ENCODE measurements around the gene ATXN2.
A peak's percentile ranks its signal among the peaks of the same experiment; 100 is the strongest.

ATXN2 gene

DNA sequence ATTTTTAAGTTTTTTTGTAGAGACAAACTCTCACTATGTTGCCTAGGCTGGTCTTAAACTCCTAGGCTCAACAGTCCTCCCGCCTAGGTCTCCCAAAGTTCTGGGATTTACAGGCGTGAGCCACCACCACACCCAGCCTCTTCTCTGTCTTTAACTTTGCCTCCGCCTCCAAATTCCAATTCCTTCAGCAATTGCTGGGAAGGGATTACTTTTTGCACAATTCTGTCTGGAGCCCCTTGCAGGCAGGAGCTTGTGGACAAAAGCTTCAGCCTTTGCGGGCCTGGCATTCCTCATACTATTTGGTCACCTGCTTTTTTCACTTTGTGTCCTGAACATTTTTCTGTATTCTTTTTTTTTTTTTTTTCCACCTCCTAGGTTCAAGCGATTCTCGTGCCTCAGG lies 167.3 kb downstream of the ATXN2 start:
- DNase-seq, result no peak

DNA sequence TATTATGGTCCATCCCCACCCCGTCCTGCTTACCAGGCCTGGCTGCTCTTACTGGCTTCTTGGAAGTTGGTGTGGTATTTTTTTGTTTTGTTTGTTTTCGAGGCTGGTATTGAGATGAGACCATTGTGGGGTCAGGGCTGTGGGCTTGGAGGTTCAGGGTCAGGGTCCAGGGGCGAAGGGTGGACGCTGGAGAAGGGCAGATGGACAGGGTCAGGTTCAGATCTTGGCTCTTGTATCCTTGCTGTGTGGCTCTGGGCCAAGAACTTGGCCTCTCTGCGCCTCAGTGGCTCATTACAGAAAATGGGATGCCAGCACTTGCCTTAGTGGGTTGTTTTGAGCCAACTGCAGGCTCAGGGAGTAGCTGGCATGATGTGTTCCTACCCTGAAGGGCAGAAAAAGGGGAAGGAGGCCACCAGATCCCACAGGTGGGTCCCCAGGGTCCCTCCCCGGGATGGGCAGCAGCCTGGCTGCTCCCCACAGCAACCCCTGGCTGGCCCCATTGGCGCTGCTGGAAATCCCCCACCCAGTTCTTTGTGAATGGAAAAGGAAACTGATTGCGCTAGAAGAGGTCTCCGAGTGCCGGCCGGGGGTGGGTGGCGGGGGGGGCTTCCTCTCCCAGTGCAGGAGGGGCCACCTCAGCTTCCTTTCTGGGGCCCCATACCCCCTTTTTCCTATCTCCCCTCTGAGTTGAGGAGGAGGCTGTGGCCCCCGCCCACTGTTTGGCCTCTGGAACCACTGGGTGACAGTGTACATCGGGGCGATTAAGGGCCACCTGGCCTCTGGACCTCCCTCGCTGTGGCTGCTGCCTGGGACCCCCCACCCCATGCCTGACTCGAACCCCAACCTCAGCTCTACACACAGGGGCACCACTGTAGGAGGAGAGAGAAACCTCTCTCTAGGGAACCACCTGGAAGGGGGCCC lies 168.4 kb downstream of the ATXN2 start:
- DNase-seq, result no peak

DNA sequence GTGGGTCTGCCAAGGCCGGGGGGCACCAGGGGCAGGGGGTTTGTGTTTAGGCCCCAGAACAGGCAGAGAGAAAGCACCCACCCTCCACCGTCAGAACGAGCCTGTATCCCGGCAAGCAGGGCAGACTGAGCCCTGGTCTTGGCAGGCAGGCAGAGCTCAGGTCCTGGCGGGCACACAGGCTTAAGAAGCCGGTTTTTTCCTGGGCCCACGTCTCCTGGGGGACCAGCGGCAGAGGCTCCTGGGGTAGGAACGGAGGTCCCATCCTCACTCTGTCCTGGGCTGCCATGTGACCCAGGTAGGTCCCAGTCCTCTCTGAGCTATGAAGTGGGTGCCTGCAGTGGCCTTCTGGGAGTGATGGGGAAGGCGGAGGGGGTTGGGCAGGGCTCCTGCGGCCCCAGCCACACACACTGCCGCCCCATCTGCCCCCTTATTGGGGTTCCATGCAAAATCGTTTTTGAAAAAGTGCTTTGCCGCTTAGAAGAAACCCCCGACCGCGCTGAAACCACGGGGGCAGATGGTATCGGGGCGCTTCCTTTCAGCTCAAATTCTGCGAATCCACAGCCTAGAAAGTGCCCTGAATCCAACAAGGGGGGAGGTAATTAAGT lies 169.2 kb downstream of the ATXN2 start:
- no peak for DNase-seq

DNA sequence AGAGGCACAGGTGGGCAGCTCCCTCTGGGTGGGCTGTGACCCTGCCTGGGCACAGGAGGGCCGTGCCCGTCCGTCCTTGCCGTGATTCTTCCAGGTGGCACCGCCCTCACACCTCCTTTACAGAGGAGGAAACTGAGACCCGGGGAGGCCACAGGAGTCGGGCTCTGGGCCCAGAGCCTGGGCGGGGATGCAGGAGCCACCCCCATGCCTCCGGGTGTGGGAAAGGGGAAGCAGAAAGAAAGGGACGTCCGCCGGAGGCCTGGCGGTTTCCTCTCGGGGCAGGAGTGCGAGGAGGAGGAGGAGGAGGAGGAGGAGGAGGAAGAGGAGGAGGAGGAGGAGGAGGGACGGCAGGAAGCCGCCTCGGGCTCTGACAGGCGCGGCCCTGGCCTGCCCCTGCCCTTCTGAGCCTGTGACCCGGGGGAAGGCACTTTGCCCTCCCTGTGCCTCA lies 170.4 kb downstream of the ATXN2 start:
- no peak for DNase-seq

DNA sequence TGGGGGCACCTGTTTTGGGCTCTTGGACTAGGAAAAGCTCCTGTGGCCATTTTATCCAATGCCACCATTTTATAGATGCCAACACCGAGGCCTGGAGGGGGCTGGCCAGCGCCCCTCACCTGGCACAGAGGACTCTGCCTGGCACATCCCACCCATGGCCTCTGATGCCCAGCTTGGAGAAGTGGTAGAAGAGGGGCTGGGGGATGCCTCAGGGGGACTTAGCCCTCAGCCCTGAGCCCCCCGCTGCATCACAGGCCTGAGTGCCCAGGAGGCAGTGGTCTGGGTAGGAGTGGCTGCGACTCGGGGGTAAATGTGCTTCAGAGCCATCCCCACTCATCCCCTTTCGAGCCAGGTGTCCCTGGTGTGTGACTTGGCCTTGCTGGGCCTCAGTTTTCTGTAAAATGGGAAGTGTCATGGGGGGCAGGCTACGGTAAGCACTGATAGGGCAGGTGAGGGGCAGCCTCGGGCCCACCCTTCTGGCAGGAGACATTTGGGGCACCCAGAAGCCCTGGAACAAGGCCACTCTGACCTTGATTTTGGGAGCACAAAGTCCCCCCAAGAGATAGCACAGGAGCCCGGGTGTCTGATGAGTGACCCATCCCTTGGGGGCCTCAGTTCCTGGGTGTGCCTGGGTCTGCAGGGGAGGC lies 170.9 kb downstream of the ATXN2 start:
- no peak for DNase-seq

DNA sequence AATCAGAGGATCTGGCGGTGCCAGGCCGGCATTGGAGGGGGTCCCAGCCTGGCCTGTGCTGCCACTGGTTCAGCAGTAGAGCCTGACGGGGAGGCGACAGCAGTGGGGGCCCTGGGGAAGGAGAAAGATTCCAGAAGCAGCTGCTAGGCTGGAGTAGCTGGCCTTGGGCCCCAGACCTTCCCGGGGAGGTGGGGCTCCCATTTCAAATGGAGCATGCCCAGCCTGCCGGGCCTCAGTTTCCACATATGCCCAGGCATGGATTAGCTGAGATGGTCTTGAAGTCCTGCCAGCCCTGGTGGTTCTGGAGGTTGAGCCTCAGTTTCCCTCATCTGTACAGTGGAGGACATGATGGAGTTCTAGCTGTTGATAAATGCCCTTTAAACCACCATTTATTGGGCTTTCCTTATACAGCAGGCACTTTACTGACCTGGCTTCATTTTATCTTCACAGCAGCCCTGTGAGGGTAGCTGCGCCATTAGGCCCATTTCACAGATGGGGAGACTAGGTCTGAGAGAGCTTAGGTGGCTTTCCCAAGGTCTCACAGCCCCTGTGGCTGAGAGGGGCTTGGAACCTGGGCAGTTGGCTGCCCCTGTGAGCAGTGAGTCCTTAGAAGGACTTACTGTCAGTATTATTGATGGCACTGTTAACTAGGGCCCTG lies 171.6 kb downstream of the ATXN2 start:
- DNase-seq, result no peak

DNA sequence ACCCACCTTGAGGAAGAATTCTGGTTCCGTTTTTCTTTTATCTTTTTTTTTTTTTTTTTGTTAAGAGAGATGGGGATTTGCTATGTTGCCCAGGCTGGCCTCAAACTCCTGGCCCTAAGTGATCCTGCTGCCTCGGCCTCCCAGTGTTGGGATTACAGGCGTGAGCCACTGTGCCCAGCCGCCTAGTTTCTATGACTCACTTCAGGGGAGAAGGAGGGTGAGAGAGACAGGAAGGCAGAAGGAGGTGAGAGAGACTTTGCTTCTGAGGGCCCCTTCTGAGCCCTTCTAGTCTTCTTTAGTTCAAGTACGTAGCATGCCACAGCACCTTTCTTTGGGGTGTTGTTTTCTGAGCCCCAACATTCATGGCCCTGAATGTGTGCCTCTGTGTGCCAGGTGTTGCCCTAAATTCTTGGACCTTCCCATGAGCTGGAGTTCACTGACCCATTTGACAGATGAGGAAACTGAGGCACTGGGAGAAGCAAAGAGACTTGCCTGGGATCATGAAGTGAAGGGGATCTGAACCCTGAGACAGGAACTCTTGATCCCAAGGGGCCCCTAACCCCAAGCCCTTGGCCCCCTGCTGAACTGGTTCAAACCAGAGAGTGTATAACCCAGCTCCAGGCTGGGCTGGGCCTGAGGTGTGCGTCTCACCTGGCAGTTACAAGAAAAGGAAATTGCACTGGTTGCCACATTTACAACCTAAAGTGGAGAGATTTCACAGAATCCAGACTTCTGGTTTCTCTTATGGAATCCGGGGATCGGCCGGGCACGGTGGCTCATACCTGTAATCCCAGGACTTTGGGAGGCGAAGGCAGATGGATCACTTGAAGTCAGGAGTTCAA lies 172.6 kb downstream of the ATXN2 start:
- no peak for DNase-seq

DNA sequence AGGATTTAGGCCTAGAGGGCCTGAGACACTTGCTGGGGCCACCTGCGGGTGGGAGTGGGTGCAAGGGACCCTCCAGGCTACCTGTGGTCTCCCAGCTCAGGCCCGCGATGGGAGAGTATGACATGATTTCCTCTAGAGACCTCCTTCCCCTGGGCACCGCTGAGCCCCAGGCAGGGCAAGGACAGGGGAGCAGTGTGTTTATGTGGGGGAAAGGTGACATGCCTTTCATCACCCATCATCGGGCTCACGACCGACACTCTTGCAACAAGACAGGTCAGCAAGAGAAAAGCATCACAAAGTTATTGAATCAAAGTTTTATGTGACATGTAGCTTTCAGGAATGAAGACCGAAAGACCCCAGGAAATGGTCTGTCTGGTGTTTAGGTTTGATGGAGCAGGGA lies 173.5 kb downstream of the ATXN2 start:
- no peak for DNase-seq

DNA sequence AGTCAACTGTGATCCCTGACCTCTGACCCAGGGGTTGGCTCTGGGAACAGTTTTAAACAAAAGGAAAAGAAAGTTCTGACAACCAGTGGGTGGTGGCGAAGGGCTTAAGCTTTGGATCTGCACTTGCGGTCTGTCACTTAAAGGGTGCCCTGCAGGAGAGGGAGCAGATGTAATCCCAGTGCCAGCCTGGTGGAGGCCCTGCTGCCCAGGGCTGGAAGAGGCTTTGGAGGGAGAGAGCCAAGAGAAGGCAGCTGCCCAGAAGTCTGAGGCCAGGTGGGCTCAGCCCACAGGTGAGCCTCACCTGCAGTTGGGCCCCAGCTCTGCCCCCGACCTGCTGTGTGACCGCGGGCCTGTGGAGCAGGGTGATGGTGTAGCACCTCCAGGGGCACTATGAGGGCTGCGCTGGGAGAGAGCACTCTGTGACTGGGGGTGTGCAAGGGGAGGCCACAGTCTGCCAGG lies 174.3 kb downstream of the ATXN2 start:
- no peak for DNase-seq

DNA sequence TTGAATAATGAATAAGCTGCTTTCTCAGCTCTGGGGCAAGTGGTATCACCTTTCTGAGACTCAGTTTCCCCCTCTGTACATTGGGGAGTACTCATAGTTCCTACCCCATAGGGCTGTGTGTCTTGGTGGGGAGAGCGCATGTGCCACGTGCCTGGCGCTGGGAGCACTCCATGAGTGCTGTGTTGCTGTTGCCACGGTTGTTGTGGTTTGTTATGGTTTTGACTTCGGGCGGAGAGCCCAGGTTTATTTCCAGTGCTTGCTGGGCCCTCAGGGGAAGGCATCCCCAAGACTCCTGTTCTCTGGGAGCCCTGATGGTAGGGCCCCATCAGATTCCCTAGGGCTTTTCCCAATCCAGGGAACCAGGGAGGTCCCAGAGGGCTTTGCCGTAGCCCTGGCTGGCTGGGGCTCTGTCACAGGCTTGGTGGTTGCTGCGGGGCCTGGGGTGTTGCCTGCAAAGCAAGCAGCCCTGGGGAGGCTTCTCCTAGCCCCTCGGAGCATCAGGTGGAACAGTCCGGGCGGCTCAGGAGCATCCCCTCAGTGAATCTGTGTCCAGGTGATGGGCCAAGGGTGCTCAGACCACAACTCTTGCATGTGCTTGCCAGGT lies 174.8 kb downstream of the ATXN2 start:
- DNase-seq, result no peak

DNA sequence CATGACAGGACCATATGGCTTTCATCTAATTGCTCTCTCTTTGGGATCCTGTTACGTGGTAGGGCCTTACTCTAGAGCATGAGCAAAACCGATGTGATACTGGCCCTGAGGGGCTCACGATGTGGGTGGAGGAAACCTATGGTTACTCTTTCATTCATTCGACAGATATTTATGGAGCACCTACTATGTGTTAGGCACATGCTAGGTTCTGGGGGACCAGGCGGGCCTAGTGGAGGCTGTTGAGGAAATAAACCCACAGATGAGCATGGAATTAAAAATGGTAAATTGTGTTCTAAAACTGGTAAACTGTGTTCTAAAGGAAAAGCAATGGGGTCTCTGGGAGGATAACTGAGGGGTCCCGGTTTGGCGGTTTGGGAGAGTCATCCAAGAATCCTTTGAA lies 178.6 kb downstream of the ATXN2 start:
- no peak for DNase-seq

DNA sequence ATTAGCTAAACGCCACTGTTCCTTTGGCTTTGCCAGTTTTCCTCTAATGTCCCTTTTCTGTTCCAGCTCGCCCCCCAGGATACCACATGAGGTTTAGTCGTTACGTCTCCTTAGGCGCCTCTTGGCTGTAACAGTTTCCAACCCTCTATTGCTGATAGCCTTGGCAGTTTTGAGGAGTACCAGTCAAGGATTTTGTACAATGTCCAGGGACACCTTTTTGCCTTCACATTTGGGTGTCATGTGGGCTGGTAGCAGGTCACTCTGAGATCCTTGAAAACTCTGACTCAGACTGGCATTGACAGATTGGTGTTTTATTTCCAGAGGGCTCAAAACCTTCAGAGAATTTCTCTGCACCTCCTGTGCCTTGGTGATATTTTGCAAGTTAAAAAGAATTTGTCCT lies 179.3 kb downstream of the ATXN2 start:
- DNase-seq, result no peak

DNA sequence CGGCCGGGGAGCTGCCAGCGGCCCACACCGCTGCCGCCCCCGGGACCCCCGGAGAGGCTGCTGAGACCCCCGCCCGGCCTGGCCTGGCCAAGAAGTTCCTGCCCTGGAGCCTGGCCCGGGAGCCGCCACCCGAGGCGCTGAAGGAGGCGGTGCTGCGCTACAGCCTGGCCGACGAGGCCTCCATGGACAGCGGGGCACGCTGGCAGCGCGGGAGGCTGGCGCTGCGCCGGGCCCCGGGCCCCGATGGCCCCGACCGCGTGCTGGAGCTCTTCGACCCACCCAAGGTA lies 180.6 kb downstream of the ATXN2 start:
- DNase-seq, result no peak

DNA sequence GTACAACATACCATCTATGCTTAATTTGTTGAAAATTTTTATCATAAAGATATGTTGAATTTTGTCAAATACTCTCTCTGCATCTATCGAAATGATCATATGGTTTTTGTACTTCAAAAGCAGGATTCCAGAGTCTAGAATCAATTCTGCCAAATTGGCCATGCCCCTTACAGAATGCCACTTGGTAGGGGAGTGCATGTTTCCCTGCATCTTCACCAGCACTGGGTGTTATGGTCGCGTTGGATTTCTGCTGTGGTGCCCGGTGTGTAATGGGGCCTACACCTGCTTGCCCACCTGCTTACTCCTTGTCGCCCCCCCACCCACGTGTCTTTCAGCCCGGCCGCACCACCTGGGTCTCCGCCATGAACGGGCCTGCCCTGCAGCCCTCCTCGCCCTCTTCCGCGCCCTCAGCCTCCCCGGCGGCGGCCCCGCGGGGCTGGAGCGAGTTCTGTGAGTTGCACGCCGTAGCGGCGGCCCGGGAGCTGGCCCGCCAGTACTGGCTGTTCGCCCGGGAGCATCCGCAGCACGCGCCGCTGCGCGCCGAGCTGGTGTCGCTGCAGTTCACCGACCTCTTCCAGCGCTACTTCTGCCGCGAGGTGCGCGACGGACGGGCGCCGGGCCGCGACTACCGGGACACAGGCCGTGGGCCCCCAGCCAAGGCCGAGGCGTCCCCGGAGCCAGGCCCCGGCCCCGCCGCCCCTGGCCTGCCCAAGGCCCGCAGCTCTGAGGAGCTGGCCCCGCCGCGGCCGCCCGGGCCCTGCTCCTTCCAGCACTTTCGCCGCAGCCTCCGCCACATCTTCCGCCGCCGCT lies 181.1 kb downstream of the ATXN2 start:
- DNase-seq, result no peak

DNA sequence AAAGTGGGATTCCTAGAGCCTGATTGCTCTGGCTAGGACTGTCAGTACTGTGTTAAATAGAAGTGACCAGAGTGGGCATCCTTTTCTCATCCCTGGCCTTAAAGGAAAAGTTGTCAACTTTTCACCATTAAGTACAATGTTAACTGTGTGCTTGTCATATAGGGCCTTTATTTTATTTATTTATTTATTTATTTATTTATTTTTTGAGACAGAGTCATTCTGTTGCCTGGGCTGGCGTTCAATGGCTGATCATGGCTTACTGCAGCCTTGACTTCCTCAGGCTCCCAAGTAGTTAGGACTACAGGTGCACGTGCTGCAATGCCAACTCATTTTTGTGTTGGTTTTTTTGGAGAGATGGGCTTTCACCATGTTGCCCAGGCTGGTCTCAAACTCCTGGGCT lies 181.8 kb downstream of the ATXN2 start:
- DNase-seq, result no peak

DNA sequence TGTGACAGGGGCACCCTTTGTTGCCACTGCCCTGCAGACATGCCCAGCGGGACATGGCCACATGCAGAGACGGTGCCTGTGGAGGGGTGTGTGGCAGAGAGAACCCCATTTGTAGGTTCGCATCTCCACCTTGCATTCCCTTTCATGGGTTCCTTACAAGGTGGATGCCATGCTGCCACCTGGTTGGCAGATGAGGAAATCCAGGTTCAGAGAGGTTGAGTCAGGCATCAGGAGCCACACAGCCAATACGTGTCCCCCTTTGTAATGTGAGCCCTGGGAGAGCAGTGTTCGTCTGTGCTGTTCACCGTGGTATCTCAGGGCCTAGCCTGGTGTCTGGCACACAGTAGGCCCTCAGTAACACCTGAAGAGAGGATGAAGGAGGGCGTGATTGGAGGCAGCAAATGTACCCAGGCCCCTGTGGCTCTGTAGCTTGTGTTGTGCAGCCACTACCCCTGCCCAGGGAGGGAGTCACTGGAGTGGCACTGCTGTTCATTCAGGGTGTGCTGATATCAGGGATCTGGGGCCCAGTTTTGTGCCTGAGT lies 184.3 kb downstream of the ATXN2 start:
- DNase-seq, result no peak

DNA sequence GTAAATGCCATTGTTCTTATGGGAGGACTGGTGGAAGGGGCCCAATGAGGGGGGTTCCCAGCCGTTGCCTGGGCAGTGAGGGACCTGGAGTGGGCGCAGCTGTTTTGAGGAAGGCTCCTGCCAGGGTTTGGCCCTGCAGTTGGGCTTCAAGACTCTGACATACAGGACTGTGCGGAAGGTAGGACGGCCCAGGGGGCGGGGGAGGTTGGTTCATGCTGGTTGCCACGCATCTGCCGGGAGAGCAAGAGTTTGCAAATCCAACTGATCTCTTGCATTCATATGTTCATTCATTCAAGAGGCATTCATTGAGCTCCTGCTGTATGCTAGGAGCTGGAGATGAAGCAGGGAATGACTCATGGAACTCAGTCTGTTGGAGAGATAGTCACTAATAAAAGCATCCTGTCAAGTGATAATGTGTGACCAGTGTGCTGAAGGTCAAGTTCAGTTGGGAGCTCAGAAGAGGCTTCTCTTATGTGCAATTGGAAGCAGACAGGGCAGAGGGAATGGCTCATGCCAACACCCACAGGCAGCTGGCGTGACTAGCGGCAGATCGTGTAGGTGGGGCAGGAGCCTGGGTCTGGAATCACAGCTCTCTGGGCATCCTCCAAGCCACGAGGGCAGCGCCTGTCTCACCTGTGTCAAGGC lies 185.6 kb downstream of the ATXN2 start:
- no peak for DNase-seq

DNA sequence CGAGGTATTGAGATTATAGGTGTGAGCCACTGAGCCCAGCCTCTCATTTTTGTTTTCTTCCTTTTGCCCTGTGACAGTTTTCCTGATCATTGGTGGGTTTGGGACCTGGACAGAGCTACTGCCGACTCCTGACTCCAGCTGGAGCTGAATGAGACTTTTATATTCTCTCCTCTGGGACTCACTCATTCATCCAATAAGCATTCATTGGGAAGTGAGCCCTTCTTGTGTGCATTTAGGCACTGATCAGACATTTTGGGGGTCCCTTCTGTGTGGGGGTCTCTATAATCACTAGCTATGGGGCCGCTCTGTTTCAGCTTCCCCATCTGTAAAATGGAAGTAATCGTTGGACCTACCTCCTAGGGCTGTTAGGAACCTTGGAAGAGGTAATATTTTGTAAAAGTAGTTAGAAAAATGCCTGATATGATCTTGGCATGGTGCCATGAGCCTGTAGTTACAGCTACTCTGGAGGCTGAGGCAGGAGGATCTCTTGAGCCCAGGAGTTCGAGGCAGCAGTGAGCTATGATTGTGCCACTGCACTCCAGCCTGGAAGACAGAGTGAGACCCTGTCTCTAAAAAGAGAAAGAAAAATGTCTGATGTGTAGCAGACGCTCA lies 186.2 kb downstream of the ATXN2 start:
- no peak for DNase-seq

DNA sequence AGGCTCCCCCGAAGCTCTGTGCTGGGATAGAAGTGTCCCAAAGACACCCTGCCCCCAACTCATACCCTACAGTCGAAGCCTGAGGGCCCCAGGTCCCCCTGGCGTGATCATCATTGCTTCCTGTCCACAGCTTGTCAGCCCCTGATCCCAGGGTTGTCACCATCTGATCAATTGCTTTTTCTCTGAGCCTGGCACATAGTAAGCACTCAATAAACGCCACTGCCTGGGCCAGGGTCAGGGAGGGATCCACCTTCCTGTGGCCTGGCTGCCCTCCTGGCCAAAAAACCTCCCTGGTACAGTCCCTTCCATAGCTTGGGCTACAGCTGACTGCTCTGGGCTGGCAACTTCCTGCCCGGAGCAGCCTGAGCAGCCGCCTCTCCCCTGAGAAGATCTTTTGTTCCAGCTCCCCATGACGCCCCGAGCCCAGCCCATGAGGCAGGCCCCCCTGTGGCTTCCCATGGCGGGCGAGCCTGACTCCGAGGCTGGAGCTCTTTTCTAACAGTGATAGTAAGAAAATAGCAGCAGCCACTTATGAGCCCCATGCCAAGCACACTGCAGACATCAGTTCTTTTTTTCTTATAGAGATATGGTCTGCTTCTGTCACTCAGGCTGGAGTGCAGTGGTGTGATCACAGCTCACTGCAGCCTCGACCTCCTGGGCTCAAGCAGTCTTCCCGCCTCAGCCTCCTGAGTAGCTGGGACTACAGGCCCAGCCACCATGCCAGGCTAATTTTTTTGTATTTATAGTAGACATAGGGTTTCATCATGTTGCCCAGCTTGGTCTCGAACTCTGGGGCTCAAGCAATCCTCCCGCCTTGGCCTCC lies 186.9 kb downstream of the ATXN2 start:
- DNase-seq, result peak; percentile 19
